Measurements from ENCODE around the gene SMIM33.
"Not testable (repeated sequence)": the region's sequence is repeated elsewhere in the genome, so short reads cannot be mapped to it uniquely, and the experiment has no call there.

DNA sequence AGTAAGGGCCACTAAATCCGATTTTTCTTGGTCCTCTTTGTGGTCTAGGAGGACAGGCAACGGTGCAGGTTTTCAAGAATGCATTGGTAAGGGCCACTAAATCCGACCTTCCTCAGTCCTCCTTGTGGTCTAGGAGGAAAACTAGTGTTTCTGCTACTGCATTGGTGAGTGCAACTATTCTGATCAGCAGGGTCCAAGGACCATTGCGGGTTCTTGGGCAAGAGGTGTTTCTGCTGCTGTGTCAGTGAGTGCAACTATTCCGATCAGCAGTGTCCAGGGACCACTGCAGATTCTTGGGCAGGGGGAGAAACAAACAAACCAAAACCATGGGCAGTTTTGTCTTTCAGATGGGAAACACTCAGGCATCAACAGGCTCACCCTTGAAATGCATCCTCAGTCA lies 33.9 kb downstream of the SMIM33 start:
- TF ChIP-seq, protein P1, sequence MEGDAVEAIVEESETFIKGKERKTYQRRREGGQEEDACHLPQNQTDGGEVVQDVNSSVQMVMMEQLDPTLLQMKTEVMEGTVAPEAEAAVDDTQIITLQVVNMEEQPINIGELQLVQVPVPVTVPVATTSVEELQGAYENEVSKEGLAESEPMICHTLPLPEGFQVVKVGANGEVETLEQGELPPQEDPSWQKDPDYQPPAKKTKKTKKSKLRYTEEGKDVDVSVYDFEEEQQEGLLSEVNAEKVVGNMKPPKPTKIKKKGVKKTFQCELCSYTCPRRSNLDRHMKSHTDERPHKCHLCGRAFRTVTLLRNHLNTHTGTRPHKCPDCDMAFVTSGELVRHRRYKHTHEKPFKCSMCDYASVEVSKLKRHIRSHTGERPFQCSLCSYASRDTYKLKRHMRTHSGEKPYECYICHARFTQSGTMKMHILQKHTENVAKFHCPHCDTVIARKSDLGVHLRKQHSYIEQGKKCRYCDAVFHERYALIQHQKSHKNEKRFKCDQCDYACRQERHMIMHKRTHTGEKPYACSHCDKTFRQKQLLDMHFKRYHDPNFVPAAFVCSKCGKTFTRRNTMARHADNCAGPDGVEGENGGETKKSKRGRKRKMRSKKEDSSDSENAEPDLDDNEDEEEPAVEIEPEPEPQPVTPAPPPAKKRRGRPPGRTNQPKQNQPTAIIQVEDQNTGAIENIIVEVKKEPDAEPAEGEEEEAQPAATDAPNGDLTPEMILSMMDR (IDR thresholded peaks at IDR 0.05): not testable (repeated sequence)
- TF ChIP-seq POLR2A (IDR thresholded peaks at IDR 0.05): not testable (repeated sequence)

Data from right lobe of liver (tissue), 4 donors.